Measurements from ENCODE around the gene ECEL1. TPM values are rescaled to one million over a fixed set of nuclear protein-coding genes. Genes with fewer than 3 reads are reported as not detected.

ECEL1 gene
- total and polyA plus RNA-seq, 8 donors: 0.35 to 1.1 TPM; not detected in 6

DNA sequence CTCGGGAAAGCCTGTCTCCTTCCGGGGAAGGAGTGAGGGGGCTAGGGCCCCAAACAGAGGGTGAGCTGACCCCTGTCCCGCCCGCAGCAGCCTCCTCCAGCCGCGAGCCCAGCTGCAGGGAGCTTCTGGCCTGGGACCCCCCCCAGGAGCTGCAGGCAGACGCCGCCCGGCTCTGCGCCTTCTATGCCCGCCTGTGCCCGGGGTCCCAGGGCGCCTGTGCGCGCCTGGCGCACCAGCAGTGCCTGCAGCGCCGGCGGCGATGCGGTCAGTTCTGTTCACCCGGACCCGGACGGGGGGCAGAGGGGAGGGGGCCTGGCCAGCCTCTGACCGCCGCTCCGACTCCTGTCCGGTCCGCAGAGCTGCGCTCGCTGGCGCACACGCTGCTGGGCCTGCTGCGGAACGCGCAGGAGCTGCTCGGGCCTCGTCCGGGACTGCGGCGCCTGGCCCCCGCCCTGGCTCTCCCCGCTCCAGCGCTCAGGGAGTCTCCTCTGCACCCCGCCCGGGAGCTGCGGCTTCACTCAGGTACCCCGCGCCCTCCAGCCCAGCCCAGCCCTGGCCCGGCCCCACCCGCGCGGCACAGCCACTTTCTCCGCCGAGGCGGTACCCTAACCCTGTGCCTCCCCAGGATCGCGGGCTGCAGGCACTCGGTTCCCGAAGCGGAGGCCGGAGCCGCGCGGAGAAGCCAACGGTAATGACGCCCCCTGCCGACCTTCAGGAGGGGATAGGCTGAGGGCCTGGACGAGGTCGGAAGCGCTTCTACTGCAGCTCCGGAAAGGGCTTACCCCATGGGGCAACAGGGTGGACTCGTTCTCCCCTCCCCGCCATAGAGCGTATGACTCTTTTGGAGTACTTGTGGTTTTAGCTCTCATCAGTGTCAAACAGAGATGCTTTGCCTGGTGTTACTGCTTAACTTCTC, 36.3 kb upstream of the ECEL1 start:
- peaks cover 34 to 47% (median 38%) of the 10 kb centered on the region in 4 donors for H3K4me1 ChIP-seq
- peak overlapping the region; percentile 24 to 50 (median 34) for H3K4me3 ChIP-seq
- H3K36me3 ChIP-seq: no peaks in the 10 kb centered on the region
- no peaks in the 10 kb centered on the region for H3K9me3 ChIP-seq
- H3K27me3 ChIP-seq: peaks cover 32 to 94% (median 70%) of the 10 kb centered on the region in 3 donors
- H3K27ac ChIP-seq: no peak overlapping the region
- peak; percentile 32 to 70 for DNase-seq
- 2 to 3% (median 2%) methylated on average over 11 to 75 of the region's 75 CpGs for WGBS, 5 donors
- intact Hi-C loops (cut with DNase I; ENCODE audit: low total_unique reads): loop anchor here (5.0 kb wide), 1 partner anchor 87 kb away; no protein-coding TSS in a partner anchor
- TF ChIP-seq EP300 (IDR thresholded peaks at IDR 0.05) (no peak), POLR2AphosphoS5 (IDR thresholded peaks at IDR 0.05) (no peak), POLR2A (IDR thresholded peaks at IDR 0.05) (no peak)
- TF ChIP-seq, protein P1, sequence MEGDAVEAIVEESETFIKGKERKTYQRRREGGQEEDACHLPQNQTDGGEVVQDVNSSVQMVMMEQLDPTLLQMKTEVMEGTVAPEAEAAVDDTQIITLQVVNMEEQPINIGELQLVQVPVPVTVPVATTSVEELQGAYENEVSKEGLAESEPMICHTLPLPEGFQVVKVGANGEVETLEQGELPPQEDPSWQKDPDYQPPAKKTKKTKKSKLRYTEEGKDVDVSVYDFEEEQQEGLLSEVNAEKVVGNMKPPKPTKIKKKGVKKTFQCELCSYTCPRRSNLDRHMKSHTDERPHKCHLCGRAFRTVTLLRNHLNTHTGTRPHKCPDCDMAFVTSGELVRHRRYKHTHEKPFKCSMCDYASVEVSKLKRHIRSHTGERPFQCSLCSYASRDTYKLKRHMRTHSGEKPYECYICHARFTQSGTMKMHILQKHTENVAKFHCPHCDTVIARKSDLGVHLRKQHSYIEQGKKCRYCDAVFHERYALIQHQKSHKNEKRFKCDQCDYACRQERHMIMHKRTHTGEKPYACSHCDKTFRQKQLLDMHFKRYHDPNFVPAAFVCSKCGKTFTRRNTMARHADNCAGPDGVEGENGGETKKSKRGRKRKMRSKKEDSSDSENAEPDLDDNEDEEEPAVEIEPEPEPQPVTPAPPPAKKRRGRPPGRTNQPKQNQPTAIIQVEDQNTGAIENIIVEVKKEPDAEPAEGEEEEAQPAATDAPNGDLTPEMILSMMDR (IDR thresholded peaks at IDR 0.05): no peak

DNA sequence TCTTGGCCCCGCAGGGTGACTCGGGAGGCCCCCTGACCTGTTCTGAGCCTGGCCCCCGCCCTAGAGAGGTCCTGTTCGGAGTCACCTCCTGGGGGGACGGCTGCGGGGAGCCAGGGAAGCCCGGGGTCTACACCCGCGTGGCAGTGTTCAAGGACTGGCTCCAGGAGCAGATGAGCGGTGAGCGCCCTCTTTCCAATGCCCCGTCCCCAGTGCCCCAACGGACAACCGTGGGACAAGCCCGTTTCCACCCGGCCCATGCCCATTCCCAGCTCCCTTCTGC, 35.7 kb upstream of the ECEL1 start:
- DNase-seq: no peak
- Histone ChIP-seq H3K27ac (no peak overlapping the region), H3K4me3 (peak overlapping the region in 3 of 4 donors; percentile 34 to 50 (median 35)), H3K4me1 (peaks cover 34 to 47% (median 38%) of the 10 kb centered on the region in 4 donors), H3K36me3 (no peaks in the 10 kb centered on the region), H3K27me3 (peaks cover 32 to 96% (median 70%) of the 10 kb centered on the region in 3 donors), H3K9me3 (no peaks in the 10 kb centered on the region)
- TF ChIP-seq EP300 (IDR thresholded peaks at IDR 0.05) (no peak), POLR2A (IDR thresholded peaks at IDR 0.05) (no peak)
- 6 to 21% (median 15%) methylated on average over 9 to 16 of the region's 16 CpGs for WGBS, 5 donors
- intact Hi-C loops (cut with DNase I; ENCODE audit: low total_unique reads): loop anchor here (5.0 kb wide), 1 partner anchor 86 kb away; no protein-coding TSS in a partner anchor

DNA sequence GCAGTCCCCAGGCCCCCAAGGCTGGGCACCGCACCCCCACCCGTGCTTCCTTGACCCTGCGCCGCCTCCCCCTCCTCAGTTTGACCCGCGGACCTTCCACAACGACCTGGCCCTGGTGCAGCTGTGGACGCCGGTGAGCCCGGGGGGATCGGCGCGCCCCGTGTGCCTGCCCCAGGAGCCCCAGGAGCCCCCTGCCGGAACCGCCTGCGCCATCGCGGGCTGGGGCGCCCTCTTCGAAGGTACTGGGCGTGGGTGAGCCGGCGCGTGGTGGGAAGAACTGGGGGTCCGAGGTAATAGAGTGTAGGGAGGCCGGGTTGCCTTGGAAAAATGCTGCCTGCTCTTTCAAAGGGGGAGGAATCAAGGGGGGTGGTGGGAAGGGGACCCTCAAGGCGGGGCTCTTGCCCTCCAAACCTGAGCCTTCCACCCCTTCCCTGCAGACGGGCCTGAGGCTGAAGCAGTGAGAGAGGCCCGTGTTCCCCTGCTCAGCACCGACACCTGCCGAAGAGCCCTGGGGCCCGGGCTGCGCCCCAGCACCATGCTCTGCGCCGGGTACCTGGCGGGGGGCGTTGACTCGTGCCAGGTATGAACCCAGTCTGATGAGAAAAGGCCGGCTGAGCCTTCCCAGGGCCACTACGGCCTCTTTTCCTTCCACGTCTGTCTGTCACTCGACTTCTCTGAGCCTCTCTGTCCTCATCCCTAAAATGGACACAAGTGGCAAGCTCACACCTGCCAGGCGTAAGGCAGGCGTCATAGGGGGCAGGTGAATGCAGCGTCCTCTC, 35.2 kb upstream of the ECEL1 start:
- Histone ChIP-seq H3K9me3 (no peaks in the 10 kb centered on the region), H3K4me3 (peak overlapping the region in 3 of 4 donors; percentile 26 to 49 (median 37)), H3K36me3 (no peaks in the 10 kb centered on the region), H3K27ac (no peak overlapping the region), H3K4me1 (peaks cover 34 to 47% (median 38%) of the 10 kb centered on the region in 4 donors), H3K27me3 (peaks cover 32 to 96% (median 70%) of the 10 kb centered on the region in 3 donors)
- WGBS, 5 donors: 15 to 32% (median 19%) methylated on average over 17 to 46 of the region's 46 CpGs
- intact Hi-C loops (cut with DNase I; ENCODE audit: low total_unique reads): loop anchor here (5.0 kb wide), 1 partner anchor 86 kb away; no protein-coding TSS in a partner anchor
- no peak for TF ChIP-seq POLR2A (IDR thresholded peaks at IDR 0.05)
- TF ChIP-seq EP300 (IDR thresholded peaks at IDR 0.05): no peak
- TF ChIP-seq, protein P1 (IDR thresholded peaks at IDR 0.05): no peak
- TF ChIP-seq POLR2AphosphoS5 (IDR thresholded peaks at IDR 0.05): no peak
- no peak for DNase-seq

DNA sequence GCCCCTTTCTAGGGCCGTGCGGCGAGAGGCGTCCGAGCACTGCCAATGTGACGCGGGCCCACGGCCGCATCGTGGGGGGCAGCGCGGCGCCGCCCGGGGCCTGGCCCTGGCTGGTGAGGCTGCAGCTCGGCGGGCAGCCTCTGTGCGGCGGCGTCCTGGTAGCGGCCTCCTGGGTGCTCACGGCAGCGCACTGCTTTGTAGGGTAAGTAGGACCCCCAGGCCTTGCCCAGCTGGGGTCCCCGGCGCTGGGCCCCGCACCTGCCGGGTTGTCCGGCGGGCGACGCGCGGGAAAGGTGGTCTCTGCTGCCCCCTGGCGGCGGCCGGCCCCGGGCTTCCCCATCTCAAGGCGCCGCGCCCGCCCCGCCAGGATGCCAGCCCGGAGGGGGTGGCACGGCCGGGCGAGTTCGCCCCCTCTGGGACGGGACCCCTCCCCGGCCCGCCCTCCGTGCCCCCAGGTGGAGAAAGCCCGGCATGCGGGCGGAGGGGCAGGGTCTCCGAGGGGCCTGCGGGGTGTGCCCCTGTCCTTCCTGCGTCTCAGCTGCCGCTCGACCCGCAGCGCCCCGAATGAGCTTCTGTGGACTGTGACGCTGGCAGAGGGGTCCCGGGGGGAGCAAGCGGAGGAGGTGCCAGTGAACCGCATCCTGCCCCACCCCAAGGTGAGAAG, 34.5 kb upstream of the ECEL1 start:
- intact Hi-C loops (cut with DNase I; ENCODE audit: low total_unique reads): loop anchor here (5.0 kb wide), 1 partner anchor 85 kb away; no protein-coding TSS in a partner anchor

More for the DNA sequence above, 34.5 kb upstream of the ECEL1 start:
- TF ChIP-seq POLR2A (IDR thresholded peaks at IDR 0.05) (no peak), POLR2AphosphoS5 (IDR thresholded peaks at IDR 0.05) (no peak), EP300 (IDR thresholded peaks at IDR 0.05) (no peak)
- TF ChIP-seq, protein P1 (IDR thresholded peaks at IDR 0.05): peak in 5 of 7 experiments; percentile 15 to 94 (median 86)
- 0 to 12% (median 5%) methylated on average over 2 to 66 of the region's 66 CpGs for WGBS, 5 donors
- Histone ChIP-seq H3K36me3 (no peaks in the 10 kb centered on the region), H3K9me3 (no peaks in the 10 kb centered on the region), H3K27ac (no peak overlapping the region), H3K4me3 (peak overlapping the region; percentile 20 to 49 (median 32)), H3K27me3 (peaks cover 32 to 95% (median 70%) of the 10 kb centered on the region in 3 donors), H3K4me1 (peaks cover 34 to 47% (median 38%) of the 10 kb centered on the region in 4 donors)
- peak; percentile 66 to 80 for DNase-seq

Measured in stomach (tissue), 9 donors.